MCF 10A (cell line): ENCODE measurements around the gene CHID1. TPM values are rescaled to one million over a fixed set of nuclear protein-coding genes. Genes with fewer than 3 reads are reported as not detected.

Experiments
- BruUV-seq: library from RNA; stranded (reverse); fragments of 400-500 nt; replicated peaks from 2 replicates; lab custom pipeline; 2021; lab: Mats Ljungman, UMichigan
- CTCF ChIA-PET: fragments of 300-600 bp; sonication (Branson Sonifier 250); formaldehyde crosslinking; extraction: SDS; loops from one replicate; lab custom pipeline; 2021; ENCODE audit warnings: antibody characterized with exemption, inconsistent platforms; lab: Yijun Ruan, JAX
- POLR2A ChIA-PET: fragments of 300-600, 350-650 bp; sonication (Branson Sonifier 250); formaldehyde crosslinking; extraction: SDS; loops from one replicate; lab custom pipeline; 2020; ENCODE audit warnings: antibody characterized with exemption, inconsistent platforms; lab: Yijun Ruan, JAX
- DNase-seq: peaks from one replicate; pipeline ENCODE4 v3.0.0-alpha.2; 2018; ENCODE audit not compliant: unreplicated experiment
- H3K27ac Mint-ChIP-seq: one replicate; pipeline ENCODE4 v1.8.0; 2022; ENCODE audit warnings: mild to moderate bottlenecking, low read depth, mixed read lengths; ENCODE audit not compliant: unreplicated experiment
- H3K27me3 Mint-ChIP-seq: one replicate; pipeline ENCODE4 v1.8.0; 2022; ENCODE audit warnings: mixed read lengths; ENCODE audit not compliant: insufficient read depth, unreplicated experiment
- H3K36me3 Mint-ChIP-seq: one replicate; pipeline ENCODE4 v1.8.0; 2022; ENCODE audit warnings: mild to moderate bottlenecking, moderate library complexity, mixed read lengths; ENCODE audit not compliant: insufficient read depth, unreplicated experiment
- H3K4me1 Mint-ChIP-seq: one replicate; pipeline ENCODE4 v1.8.0; 2022; ENCODE audit warnings: mixed read lengths; ENCODE audit not compliant: insufficient read depth, unreplicated experiment
- H3K4me3 Mint-ChIP-seq: one replicate; pipeline ENCODE4 v1.8.0; 2022; ENCODE audit warnings: mild to moderate bottlenecking, moderate library complexity, mixed read lengths; ENCODE audit not compliant: unreplicated experiment
- H3K9me3 Mint-ChIP-seq: one replicate; pipeline ENCODE4 v1.8.0; 2022; ENCODE audit warnings: mixed read lengths; ENCODE audit not compliant: unreplicated experiment
- intact Hi-C: fragments of 100-400 bp; cut with micrococcal nuclease; formaldehyde crosslinking; loops from 2 replicates; pipeline ENCODE4 v1.14.1; 2022
- total RNA-seq: library from RNA; stranded (reverse); gene quantifications from 2 replicates; pipeline ENCODE4 v1.2.3, GENCODE V29; 2022
- TF ChIP-seq, protein P1 (sequence below): fragments of 200-600 bp; IDR thresholded peaks from one replicate; pipeline ENCODE4 v1.8.0; 2022; ENCODE audit warnings: antibody characterized with exemption, mild to moderate bottlenecking; ENCODE audit not compliant: unreplicated experiment

Gene CHID1
- total RNA-seq, 1 experiment from 2014 or later, result 94.8 TPM

DNA sequence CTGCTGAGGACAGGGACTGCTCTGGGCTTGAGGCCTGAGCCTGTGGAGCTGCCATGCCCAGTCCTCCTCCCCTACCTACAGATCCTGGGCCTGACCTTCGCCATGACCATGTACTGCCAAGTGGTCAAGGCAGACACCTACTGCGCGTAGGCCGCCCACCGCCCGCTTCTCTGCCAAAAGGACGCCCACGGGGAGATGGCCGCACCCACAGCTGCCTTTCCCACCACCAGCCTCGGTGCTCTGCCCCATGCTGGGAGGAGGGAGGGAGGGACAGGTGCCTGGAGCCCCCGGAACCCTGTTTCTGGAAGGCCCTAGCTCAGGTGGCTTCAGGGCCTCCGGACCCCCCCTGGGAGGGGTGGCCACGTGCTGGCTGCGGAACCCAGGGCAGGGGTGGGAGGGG is 44.1 kb downstream of the CHID1 start:
- Mint-ChIP-seq H3K4me1 (no peaks in the 10 kb centered on the region), H3K9me3 (no peaks in the 10 kb centered on the region), H3K4me3 (no peak overlapping the region), H3K36me3 (peaks cover 75% of the 10 kb centered on the region), H3K27ac (no peak overlapping the region), H3K27me3 (no peaks in the 10 kb centered on the region)
- no peak for DNase-seq
- ChIA-PET CTCF (no interaction called here), POLR2A (interaction anchor here (3.4 kb wide), 1 partner anchor 19 kb away, joined by 14 read pairs; no protein-coding TSS in a partner anchor)
- intact Hi-C loops, result no loop called here
- no TSS peak for BruUV-seq
- TF ChIP-seq, protein P1, sequence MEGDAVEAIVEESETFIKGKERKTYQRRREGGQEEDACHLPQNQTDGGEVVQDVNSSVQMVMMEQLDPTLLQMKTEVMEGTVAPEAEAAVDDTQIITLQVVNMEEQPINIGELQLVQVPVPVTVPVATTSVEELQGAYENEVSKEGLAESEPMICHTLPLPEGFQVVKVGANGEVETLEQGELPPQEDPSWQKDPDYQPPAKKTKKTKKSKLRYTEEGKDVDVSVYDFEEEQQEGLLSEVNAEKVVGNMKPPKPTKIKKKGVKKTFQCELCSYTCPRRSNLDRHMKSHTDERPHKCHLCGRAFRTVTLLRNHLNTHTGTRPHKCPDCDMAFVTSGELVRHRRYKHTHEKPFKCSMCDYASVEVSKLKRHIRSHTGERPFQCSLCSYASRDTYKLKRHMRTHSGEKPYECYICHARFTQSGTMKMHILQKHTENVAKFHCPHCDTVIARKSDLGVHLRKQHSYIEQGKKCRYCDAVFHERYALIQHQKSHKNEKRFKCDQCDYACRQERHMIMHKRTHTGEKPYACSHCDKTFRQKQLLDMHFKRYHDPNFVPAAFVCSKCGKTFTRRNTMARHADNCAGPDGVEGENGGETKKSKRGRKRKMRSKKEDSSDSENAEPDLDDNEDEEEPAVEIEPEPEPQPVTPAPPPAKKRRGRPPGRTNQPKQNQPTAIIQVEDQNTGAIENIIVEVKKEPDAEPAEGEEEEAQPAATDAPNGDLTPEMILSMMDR, result no peak

DNA sequence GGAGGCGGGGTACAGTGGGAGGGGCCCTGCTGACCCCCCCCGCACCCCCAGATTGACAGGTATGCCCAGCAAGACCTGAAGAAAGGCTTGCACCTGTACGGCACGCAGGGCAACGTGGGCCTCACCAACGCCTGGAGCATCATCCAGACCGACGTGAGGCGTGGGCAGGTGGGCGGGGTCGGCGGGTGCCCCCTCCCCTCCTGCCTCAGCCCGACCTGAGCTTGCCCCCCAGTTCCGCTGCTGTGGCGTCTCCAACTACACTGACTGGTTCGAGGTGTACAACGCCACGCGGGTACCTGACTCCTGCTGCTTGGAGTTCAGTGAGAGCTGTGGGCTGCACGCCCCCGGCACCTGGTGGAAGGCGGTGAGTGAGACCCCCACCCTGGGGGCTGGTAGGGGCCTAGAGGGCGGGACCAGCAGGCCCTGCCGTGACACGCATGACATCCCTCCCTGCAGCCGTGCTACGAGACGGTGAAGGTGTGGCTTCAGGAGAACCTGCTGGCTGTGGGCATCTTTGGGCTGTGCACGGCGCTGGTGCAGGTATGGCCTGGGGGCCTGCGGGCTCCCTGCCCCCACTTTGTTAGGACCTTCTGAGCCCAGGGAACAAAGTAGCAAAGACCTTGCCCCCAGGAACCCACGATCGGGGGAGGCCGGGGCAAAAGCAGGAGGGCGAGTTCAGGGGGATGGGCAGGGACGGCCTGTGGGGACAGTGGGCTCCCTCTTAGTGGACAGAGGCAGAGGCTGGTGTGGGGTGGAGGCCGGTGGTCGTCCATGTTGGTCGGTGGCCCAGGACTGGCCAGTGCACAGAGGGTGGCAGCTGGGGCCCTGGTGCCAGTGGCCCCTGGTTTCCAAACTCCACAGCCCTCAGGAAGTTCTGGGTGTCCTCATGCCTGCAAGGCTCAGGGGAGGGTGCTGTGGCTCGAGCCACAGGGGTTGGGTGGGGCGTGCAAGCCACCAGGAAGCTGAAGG is 44.9 kb downstream of the CHID1 start:
- no TSS peak for BruUV-seq
- intact Hi-C loops, result no loop called here
- Mint-ChIP-seq H3K27me3 (no peaks in the 10 kb centered on the region), H3K4me3 (no peak overlapping the region), H3K9me3 (no peaks in the 10 kb centered on the region), H3K27ac (no peak overlapping the region), H3K4me1 (no peaks in the 10 kb centered on the region), H3K36me3 (peaks cover 78% of the 10 kb centered on the region)
- ChIA-PET CTCF (no interaction called here), POLR2A (interaction anchor here (3.4 kb wide), 1 partner anchor 19 kb away, joined by 14 read pairs; no protein-coding TSS in a partner anchor)
- no peak for DNase-seq
- TF ChIP-seq, protein P1, result no peak

DNA sequence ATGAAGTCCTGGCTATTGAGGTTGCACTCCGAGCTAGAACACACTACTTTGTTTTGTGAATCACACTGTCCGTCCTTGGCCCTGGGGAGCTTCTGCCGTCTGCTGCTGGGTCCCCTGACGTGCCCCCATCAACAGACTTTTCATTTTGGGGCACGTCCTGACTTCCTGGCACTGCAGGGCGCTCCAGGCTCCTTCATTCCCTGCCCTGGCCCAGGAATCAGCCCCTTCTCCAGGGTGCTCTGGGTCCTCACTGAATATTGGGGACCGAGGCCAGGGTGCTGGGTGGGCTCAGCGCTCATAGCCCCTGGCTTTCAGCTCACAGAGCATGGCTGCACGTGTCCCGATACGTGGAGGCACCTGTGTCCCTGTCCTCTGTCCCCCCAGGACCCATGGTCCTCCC is 45.7 kb downstream of the CHID1 start:
- no peak overlapping the region for H3K4me3 Mint-ChIP-seq
- H3K27me3 Mint-ChIP-seq, result no peaks in the 10 kb centered on the region
- ChIA-PET POLR2A (interaction anchor here (0.7 to 3.4 kb wide), 2 partner anchors 18 to 625 kb away, joined by 3 to 14 read pairs; no protein-coding TSS in a partner anchor), CTCF (no interaction called here)
- DNase-seq, result no peak
- no TSS peak for BruUV-seq
- H3K9me3 Mint-ChIP-seq, result no peaks in the 10 kb centered on the region
- TF ChIP-seq, protein P1, result no peak
- no peak overlapping the region for H3K27ac Mint-ChIP-seq
- H3K36me3 Mint-ChIP-seq, result peaks cover 75% of the 10 kb centered on the region
- intact Hi-C loops, result no loop called here
- H3K4me1 Mint-ChIP-seq, result no peaks in the 10 kb centered on the region
